IPS-18c (cell line): ENCODE measurements around the gene B3GAT3.
A peak's percentile ranks its signal among the peaks of the same experiment; 100 is the strongest.
"Not testable (repeated sequence)": the region's sequence is repeated elsewhere in the genome, so short reads cannot be mapped to it uniquely, and the experiment has no call there.

Experiments used
- H3K4me3 ChIP-seq: 2 replicates; pipeline ENCODE4 v1.7.0; 2013; ENCODE audit warnings: low read depth, mild to moderate bottlenecking, low read length, moderate library complexity; ENCODE audit not compliant: insufficient read depth
- H3K9me3 ChIP-seq: one replicate; pipeline ENCODE4 v1.6.1; 2013; ENCODE audit warnings: mild to moderate bottlenecking, low read length, moderate library complexity; ENCODE audit not compliant: control insufficient read depth, insufficient read depth

The B3GAT3 gene

GRCh38 chr11:62621567-62622470, at the start of gene B3GAT3:
Gene B3GAT3 (minus strand): TSS chr11:62621986. CDS start chr11:62621947, 39 bp downstream.
- H3K4me3 ChIP-seq = peak within 1 kb of the TSS; percentile 93

DNA sequence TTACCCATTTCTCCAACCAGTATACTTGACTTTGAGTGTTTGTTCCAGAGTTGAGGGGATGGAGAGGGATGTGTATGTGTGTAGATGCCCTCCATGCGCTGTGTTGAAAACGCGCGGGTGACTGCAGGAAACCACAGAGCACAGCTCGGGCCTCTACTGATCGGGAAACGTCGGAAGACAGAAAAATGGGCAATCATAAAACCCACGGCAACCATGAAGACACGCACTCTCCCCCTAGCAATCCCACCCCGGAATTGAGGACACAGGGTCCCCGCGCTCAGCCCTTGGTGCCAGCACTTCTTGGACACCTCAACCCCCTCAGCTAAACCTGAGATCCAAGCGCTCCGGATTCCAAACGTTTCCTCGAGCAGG, 49.4 kb upstream of the B3GAT3 start:
- Histone ChIP-seq H3K4me3 (peak overlapping the region; percentile 98), H3K9me3 (no peaks in the 10 kb centered on the region)

More at GRCh38 chr11:62621567-62622470, at the start of gene B3GAT3:
- no peaks in the 10 kb centered on the region for H3K9me3 ChIP-seq

- H3K4me3 ChIP-seq = no peak overlapping the region
- H3K9me3 ChIP-seq = no peaks in the 10 kb centered on the region
Observed at GRCh38 chr11:62669420-62670161, 47.8 kb upstream of the B3GAT3 start.

GRCh38 chr11:62667460-62667859, 45.7 kb upstream of the B3GAT3 start:
- Histone ChIP-seq H3K4me3 (no peak overlapping the region), H3K9me3 (no peaks in the 10 kb centered on the region)

DNA sequence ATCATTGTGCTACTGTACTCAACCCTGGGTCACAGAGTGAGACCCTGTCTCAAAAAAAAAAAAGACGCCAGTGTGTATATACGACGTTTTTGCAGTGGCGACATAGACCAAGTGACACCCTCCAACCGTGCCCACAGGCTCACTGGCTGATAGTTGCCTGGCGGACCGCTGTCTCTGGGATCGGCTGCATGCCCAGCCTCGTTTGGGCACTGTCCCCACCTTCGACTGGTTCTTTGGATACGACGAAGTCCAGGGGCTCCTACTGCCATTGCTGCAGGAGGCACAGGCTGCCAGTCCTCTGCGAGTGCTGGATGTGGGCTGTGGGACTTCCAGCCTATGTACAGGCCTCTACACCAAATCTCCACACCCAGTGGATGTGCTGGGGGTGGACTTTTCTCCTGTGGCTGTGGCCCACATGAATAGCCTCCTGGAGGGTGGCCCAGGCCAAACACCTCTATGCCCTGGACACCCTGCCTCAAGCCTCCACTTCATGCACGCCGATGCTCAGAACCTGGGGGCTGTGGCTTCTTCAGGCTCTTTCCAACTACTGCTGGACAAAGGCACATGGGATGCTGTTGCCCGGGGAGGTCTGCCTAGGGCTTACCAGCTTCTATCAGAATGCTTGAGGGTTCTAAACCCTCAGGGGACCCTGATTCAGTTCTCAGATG, 44.6 kb upstream of the B3GAT3 start:
- Histone ChIP-seq H3K4me3 (peak overlapping the region; percentile 100), H3K9me3 (no peaks in the 10 kb centered on the region)

GRCh38 chr11:62665599-62666258, 43.9 kb upstream of the B3GAT3 start:
- H3K4me3 ChIP-seq = peak overlapping the region; percentile 100
- no peaks in the 10 kb centered on the region for H3K9me3 ChIP-seq

- H3K4me3 ChIP-seq = peak within 1 kb of the TSS; percentile 100
- no peaks in the 10 kb centered on the region for H3K9me3 ChIP-seq
Observed at GRCh38 chr11:62665075-62665598, 43.4 kb upstream of the B3GAT3 start, which contains the start of the genes C11orf98 and CSKMT. Gene C11orf98 (minus strand): TSS chr11:62665210. CDS start chr11:62665169, 41 bp downstream. Gene CSKMT (plus strand): TSS chr11:62665312. CDS start chr11:62665880, 568 bp downstream.

DNA sequence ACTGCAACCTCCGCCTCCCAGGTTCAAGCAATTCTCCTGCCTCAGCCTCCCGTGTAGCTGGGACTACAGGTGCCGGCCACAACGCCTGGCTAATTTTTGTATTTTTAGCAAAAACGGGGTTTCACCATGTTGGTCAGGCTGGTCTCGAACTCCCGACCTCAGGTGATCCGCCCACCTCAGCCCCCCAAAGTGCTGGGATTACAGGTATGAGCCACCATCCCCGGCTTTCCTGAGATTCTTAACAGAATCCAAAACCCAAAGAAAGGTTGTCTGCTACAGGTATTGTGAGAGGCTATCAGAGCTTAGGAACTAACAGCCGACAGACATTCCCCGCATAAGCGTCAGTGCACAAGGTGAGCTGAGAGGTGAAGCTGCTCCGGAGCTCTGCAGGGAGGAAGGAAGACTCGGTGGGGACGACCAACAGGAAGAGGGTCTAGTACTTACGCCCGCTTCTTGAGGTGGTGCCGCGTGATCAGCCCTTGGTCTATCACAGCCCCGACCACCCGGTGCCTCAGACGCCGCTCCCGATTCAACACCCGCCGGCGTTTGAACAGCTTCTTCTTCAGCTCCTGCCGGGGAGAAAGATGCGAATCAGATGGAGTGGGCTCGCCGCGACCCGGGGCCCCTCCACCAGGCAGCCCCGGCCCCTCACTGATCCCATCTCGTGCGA, 42.8 kb upstream of the B3GAT3 start:
- no peaks in the 10 kb centered on the region for H3K9me3 ChIP-seq
- H3K4me3 ChIP-seq = peak overlapping the region; percentile 100

- Histone ChIP-seq H3K4me3 (no peak overlapping the region), H3K9me3 (no peaks in the 10 kb centered on the region)
Observed at GRCh38 chr11:62656796-62657429, 35.1 kb upstream of the B3GAT3 start.

GRCh38 chr11:62654297-62654696, 32.5 kb upstream of the B3GAT3 start:
- Histone ChIP-seq H3K4me3 (no peak overlapping the region), H3K9me3 (no peaks in the 10 kb centered on the region)

- H3K4me3 ChIP-seq = peak overlapping the region; percentile 96
- no peaks in the 10 kb centered on the region for H3K9me3 ChIP-seq
Observed at GRCh38 chr11:62652161-62653006, 30.6 kb upstream of the B3GAT3 start.

GRCh38 chr11:62650283-62650682, 28.5 kb upstream of the B3GAT3 start:
- not testable (repeated sequence) for H3K9me3 ChIP-seq, H3K4me3 ChIP-seq

- Histone ChIP-seq H3K4me3 (no peak overlapping the region), H3K9me3 (no peaks in the 10 kb centered on the region)
Observed at GRCh38 chr11:62649486-62649885, 27.7 kb upstream of the B3GAT3 start.

DNA sequence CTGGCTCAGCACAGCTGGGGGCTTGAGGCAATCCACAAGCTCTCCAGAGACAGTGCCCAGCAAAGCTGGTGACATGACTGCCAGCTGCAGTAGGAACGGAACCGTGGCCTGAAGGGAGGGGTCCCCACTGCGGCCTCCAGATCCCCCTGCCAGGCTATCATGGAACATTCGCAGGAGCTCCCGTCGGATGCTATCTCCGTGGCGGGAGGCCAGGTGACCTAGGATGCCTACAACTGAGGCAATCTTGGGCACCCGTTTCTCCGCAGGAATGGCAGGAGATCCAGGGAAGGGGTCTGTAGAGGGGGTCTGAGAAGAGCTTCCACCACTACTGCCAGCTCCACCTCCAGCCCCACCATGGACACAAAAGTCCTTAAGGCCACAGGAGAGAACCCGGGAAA, 27.2 kb upstream of the B3GAT3 start:
- H3K9me3 ChIP-seq = no peaks in the 10 kb centered on the region
- no peak overlapping the region for H3K4me3 ChIP-seq
